Fibroblast of skin of right biceps (primary cell): ENCODE data around the gene ZCCHC14.
"Not testable (repeated sequence)": the region's sequence is repeated elsewhere in the genome, so short reads cannot be mapped to it uniquely, and the experiment has no call there.

ENCODE experiments used
- DNase-seq: peaks from one replicate; pipeline ENCODE4 v3.0.0-alpha.2; 2013

Gene ZCCHC14

DNA sequence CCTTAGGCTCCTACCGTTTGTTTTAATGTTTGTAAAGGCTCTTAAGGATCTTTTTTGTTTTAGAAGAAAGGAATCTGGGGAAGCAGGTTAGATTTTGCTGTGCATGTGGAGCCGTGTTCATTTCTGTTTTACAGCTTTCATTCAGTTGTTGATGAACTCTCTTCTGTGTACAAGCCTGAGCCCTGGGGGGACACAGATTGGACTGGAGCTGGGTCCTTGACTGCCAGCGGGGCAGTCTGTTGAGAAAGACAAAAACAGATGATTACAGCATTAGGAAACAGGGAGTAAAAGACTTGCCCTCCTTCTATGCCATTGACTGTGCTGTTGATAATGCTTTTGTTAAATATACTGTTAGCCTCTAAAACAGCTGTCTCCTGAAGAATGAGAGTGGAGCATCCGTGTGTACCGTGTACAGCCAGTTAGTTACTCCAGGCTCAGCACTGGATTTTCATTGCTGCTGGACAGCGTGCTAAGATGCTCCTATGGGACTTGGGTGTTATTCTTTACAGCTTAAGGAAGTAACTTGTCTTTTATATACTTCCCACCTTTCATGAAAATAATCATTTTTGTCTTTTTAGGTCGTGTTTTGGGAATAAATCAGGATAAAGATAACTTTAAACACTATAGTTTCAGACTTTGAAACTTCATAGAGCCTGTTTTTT is 97.5 kb downstream of the ZCCHC14 start:
- no peak for DNase-seq

DNA sequence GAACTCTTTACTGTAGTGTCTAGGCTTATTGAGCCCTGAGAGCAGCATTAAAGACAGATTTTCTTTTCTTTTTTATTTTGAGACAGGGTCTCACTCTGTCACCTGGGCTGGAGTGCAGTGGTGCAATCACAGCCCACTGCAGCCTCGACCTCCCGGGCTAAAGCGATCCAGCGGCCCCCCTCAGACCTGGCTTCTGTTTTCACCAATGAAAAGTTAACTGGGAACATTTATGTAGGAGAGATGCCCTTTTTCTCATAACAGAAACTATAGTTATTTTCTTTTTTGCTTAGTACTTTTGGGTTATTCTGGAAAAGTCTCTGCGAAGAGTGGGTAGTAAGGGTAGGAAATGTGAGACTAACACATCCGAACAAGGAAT is 99.2 kb downstream of the ZCCHC14 start:
- DNase-seq: no peak

DNA sequence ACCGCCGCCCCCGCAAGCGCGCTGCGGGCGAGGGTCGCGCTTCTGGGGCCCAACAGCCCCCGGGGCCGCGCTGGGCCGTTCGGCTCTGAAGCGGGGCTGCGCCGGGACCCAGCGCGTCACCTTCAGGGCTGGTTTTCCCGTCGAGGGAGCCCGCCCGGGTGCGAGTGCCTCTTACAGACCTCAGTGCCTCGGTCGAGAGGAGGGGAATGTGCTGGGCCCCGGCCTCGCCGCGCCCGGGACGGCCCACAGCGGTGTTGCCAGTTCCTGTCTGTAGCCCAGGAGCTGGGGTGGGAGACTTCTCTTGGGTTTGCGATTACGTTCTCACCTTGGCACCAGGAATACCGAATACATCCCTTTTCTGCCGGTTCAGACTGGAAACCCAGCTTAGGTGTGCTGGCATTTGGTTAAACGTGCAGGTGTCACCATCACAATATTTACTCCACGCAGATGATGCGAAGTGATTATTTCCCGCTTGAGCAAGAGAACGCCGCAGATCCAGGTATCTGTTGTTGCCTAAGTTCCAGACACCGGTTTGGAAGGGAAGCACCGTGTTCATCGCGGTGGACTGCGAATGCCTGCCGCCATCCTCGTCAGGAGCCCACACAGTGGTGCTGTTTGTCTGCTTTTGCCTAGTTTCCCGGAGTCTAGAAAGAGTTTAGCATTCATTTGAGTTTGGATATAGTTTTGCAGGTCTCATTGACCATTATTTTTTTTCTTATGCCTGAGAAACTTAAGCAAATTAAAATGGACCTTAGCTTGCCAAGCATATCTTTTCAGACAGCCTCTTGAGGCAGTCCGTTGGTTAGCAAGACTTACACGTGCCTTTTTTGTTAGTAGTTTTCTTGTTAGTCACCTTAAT is 99.8 kb downstream of the ZCCHC14 start:
- peak; percentile 41 for DNase-seq

DNA sequence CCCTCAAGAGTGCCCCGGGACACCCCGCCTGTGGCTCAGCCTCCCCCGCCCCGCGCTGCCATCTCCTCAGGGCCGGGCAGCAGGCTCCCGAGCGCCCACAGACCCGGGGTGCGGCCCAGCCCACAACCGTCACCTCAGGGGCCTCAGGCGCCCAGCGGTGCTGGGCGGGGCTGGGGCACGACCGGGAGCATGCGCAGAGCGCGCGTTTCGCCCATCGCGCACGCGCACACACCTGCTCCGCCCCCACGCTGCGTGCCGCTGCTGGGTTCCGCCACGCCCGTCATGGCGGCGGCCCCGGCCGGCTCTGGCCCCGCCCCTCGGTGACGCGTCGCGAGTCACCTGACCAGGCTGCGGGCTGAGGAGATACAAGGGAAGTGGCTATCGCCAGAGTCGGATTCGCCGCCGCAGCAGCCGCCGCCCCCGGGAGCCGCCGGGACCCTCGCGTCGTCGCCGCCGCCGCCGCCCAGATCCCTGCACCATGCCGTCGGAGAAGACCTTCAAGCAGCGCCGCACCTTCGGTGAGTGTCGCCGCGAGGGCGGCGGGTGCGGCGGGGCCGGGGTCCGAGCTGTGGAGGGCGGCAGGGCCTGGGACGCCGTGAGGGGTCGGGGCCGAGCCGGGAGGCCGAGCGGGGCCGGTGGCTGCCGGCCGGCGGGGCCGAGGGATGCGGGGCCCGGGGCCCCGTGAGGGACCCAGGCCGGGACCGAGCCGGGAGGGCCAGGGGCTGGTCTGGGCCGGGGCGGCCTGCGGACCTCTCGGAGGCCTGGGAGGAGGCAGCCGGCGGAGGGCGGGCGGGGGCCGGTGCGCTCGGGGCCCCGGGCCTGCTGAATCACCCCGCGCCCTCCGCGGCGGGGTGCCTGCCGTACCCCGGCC is 100.6 kb downstream of the ZCCHC14 start, which contains the start of gene MAP1LC3B:
Gene MAP1LC3B (plus strand): TSS at position 387 of the 871 bp plus-strand sequence. CDS start 92 bp downstream, at position 479.
- DNase-seq: peak; percentile 96

DNA sequence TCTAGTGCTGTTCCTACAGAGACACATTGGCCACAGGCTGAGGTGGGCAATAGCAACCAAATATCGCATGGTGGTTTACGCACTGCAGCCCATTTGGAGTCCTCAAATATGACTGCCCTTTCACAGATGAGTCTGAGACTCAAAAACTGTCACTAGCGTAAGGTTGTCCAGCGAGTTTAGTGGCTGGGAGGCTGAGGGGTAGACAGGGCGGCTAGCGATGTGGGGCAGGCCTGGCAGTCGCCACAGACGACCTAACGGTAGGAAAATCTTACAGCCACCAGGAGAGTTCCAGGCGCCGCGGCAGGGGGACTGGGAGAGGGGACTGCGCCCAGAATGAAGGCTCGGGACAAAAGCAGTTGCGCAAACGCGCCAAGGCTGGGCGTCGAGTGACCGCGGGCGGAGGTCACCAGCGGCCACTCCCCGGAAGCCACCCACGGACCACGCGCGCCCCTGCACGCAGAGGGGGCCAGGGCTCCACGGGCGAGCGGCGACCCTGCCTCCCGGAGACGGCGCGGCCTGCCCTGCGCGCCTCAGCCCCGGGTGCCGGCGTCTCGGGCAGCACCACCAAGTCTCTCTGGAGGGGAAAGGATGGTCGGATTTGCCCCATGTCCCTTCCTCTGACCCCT is 101.4 kb downstream of the ZCCHC14 start:
- DNase-seq: peak; percentile 34

DNA sequence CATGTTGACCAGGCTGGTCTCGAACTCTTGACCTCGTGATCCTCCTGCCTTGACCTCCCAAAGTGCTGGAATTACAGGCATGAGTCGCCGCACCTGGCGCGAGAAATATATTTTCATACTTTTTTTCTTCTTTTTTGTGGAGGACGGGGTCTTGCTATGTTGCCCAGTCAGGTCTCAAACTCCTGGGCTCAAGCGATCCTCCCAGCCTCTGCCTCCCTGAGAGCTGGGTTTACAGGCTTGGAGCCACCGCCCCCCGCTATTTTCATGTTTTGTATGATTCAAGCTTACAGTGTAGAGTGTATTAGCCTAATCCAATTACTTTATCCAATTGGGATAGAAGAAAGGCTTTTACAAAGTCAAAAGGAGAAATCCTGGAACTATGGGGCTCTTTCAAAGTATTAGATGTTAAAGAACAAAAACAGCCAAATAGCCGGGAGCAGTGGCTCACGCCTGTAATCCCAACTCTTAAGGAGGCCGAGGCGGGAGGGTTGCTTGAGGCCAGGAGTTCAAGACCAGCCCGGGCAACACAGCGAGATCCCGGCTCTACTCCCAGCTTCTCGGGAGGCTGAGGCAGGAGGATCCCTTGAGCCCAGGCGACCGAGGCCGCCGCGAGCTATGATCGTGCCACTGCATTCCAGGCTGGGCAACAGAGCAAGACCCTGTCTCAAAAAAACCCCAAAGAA is 102.0 kb downstream of the ZCCHC14 start:
- DNase-seq: no peak

DNA sequence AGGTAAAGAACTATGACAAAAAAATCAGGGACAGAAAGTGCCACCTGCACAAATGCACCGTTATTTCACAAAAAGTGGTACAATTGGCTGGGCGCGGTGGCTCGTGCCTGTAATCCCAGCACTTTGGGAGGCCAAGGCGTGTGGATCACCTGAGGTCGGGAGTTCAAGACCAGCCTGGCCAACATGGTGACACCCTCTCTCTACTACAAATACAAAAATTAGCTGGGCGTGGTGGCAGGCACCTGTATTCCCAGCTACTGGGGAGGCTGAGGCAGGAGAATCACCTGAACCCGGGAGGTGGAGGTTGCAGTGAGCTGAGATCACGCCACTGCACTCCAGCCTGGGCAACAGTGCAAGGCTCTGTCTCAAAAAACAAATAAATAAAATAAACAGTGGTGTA is 102.9 kb downstream of the ZCCHC14 start:
- DNase-seq: not testable (repeated sequence)

DNA sequence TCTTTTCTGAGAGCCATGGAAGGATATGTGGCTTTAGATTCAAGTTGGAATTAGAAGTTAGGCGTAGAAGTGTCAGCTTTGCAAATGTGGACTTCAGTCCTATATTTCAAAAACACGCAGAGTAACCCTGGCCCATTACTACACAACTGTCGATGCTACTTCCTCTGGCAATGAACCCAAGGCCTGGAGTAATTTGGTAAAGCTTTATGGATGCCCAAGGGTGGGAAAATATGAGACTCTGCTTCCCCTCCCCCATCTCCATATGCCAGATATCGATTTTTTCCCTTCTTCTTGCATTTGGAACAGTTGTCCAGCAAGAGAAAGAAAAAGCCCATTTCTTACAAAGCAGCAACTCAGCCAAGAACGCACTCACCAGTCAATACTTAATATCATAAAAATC is 103.6 kb downstream of the ZCCHC14 start:
- no peak for DNase-seq

DNA sequence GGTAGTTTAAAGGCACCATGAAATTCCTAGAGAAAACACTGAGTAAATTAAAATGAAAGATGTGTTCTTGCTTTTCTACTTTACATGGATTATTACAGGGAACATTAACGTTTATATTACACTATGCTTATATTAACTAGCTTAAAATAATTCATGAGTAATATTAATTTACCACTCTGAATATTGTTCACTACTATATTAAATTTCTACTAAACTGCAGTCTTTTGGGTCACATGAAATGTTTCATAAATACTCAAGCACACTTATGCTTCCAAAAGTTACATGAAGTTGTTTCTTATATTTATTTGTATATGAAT is 104.0 kb downstream of the ZCCHC14 start:
- no peak for DNase-seq

DNA sequence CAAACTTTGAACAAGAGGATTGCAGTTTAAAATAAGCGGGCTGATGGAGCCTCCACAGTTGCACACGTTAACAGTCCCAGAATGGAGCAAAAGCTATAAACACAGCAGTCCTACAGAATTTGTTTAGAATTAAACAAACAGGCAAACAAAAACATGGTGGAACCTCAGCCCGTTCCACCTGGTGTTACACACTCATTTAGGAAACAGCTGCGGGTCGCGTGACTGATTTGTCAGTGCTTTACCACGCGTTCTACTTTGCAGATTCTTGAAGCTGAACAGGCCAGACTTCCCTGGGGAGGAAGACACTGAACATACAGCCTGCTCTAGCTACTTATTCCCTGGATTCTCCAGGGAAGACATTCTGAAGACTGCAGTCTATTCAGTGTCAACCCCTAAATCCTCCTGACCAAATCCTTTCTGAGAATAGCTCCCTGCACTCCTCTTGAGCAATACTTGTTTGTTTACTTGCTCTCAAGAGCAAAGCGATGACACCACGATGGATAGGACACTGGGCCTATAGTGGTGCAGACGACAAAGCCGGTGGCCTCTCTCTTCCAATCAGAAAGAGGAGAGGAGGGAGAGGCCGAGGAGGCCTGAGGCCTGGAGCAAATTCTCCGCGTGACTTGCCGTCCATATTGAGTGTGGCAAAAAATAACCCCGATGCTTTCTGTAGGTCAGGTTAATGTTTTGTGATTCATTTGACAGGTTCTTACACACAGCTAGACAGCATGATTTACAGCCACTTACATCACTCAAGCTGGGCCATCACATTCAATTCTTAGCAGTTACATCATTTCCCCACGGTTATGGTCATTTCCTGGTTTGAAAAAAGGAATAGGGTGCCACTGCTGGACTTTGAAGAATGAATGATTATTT is 104.6 kb downstream of the ZCCHC14 start:
- peak; percentile 98 for DNase-seq

DNA sequence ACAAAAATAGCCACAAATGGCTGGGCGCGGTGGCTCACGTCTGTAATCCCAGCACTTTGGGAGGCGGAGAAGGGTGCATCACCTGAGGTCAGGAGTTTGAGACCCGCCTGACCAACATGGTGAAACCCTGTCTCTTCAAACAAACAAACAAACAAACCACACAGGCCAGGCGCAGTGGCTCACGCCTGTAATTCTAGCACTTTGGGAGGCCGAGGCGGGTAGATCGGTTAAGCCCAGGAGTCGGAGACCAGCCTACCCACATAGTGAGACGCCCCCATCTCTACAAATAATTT is 108.0 kb downstream of the ZCCHC14 start:
- DNase-seq: not testable (repeated sequence)

DNA sequence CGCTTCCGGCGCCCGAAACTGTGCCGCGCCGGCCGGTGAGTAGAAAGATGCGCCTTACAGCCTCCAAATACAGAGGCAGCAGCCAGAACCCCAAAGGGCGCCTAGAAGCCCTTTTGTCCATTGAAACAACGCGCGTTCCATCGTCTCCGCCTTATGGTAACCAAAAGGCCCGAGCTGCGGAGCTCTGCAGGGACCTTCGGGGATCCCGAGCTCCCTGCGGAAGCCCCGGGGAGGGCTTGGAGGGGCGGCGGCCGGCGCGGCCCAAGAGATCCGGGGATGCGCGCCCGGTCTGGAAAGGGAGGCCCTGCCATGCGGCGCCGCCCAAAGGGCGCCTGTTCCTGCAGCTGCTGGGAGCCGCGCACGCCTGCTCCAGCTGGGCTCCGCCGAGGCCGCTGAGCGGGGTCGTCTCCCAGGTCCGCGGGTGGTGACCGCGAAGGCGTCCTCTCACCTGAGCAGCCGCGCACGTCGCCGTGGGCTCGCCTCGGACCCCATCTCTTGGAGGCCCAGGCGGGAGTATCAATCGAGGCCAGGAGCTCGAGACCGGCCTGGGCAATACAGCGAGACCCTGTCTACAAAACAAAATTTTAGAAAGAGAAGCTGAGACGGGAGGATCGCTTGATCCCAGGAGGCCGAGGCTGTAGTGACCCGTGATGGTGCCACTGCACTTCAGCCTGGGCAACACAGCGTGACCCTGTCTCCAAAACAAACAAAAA is 108.5 kb downstream of the ZCCHC14 start:
- no peak for DNase-seq

DNA sequence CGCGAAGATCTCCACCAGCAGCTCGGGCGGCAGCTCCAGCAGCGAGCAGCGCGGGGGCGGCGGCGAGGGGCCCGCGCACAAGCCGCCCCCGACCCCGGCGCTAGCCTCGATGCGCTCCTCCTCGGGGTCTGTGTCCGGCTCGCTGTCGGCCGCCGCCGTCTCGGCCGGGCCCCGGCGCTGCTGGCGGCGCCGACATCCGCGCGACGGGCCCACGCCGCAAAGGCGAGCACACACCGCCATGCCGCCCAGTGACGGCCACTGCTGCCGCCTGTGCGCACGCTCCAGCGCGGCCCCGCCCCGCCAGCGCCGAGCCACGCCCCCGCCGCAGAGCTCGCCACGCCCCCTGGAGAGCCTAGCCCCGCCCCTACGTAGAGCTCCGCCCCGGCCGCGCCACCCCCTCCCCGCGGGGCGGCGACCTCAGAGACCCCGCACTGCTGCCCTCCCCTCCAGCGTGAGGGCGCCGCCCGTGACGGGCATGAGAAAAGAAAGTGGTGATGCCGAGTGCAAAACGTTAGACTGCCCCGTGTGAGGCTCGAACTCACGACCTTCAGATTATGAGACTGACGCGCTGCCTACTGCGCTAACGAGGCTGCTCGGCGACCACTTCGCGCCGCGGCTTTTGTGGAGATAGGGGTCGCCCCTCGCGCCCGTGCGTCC is 109.2 kb downstream of the ZCCHC14 start, which contains the start of gene FBXO31:
Gene FBXO31 (minus strand): TSS at position 272 of the 657 bp plus-strand sequence. CDS start 32 bp downstream, at position 240.
- peak; percentile 96 for DNase-seq

DNA sequence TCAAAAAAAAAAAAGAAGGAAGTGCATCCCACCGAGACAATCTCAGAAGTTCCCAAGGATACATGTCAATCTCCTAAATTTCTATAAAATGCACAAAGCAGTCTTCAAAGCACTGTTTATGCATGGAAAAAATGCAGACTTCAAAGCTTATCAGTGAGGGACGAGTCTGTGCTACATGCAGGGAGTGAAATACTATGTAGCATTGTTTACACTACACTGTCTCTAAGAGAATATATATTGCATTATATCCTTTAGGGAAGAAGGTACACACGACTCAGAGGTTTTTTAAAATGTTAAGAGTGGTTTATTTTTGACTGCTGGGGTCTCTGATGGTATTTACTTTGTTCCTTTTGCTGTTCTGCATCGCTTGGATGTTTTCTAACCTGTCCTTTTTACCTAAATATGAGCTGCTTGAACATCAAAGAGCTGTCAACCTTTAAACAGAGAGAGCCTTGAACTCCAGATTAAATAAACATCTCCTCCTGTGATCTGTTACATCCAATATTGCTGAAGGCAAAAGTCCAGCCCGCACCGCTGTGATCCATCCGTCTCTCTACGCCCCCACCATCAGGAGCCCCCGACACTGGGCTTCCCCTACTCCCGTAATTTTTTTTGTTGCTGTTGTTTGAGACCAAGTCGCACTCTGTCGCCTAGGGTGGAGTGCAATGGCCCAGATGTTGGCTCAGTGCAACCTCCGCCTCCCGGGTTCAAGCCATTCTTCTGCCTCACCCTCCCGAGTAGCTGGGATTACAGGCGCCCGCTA is 110.6 kb downstream of the ZCCHC14 start:
- DNase-seq: no peak

DNA sequence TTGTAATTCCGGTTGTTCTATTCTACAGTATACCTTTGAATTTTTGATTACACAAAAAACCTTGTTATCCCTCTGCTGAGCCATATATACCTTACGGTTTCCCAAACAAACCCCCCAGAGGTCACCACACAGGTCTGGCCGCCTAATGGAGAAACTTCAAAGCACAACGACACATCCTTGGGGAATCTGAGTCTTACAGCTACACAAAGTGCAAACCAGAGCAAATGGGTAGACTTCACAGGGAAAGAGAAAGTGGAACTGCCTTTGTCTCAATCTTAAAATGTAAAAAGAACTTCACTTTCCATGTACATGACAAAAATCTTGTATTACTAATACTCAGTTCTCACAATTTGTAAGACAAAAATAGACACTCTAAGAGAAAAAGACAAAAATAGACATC is 111.9 kb downstream of the ZCCHC14 start:
- DNase-seq: peak; percentile 18

DNA sequence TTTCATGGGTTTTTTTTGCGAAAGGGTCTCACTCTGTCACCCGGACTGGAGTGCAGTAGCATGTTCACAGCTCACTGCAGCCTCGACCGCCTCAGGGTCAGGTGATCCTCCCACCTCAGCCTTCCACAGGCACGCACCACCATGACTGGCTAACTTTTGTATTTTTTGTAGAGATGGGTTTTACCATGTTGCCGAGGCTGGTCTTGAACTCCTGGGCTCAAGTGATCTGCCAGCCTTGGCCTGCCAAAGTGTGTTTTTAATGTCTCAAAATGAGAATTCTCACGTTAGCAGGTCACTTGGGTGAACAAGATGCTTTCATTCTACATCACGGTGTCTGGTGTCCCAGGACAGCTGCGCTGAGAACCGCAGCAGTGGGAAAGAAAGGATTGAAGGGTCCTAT is 112.4 kb downstream of the ZCCHC14 start:
- no peak for DNase-seq

DNA sequence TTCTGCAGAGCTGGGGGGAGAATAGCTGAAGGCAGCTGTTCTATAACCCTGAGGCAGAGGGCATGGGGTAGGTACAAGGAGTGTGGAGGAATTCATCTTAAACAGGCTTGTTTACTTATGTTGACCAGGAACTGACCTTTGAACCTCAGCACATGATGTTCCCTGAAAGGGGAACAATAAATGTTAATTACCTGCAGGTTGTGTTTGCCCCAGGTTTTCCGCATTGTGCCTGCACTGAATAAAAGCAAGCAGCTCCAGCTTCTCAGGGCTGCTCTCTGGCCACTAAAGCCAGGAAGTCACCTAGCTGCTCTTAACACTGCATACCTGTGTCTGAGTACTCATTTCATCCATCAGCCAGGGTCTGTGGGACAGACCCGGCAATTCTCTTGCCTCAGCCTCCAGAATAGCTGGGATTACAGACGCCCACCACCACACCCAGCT is 113.5 kb downstream of the ZCCHC14 start:
- DNase-seq: not testable (repeated sequence)

DNA sequence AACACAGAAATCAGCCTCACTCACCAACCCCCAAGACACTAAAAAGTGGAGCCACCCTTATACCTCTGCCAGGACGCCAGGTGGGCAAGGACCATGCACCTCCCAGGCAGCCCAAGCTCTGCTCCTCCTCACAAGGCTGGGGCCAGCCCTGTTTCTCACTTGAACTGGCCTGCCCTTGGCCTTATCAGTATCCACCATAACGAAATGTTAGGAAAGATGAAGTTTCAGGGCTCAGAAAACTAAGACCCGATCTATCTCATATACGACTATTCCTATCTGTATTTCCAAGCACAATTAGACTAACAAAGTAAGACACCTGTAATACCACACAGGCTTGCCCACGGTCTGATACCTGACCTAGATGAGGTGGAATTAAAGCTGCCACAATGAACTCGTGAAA is 116.2 kb downstream of the ZCCHC14 start:
- no peak for DNase-seq

DNA sequence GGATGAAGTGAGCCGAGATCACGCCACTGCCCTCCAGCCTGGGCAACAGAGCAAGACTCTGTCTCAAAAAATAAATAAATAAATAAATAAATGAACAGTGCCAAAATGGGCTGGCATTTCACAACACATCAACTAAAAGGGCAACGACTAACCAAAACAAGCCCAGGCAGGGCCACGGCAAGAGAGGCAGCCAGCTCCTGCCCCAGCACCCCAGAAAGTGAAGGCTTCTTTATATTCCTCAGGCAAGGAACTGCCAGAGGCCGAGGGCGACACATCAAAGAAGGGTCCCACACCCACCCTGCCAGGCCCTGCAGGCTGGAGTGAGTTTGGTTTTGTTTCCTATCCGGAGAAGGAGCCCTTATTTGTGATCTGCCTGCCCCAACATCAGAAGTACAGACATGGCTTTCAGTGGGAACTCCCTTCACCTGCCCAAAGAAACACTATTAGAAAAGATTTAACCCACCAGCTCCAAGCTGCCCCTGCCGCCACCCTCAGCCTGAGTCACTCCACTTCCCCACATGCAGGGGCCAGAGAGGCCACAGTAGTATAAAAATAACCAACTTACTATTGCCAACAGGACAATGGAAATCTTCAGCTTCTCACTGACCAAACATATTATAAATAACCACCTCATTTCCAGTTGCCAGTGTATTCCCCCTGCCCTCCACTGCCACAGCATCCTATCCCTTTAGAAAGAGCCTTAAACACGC is 117.2 kb downstream of the ZCCHC14 start:
- DNase-seq: no peak
